GM21619 (cell line): ENCODE results near the gene PCDHA10.
"Not testable (repeated sequence)": the region's sequence is repeated elsewhere in the genome, so short reads cannot be mapped to it uniquely, and the experiment has no call there.

ENCODE experiments used
- ATAC-seq: cut with Tn5 transposase; IDR thresholded peaks from one replicate; pipeline ENCODE4 v1.9.1; 2021; ENCODE audit not compliant: unreplicated experiment

PCDHA10 gene

GRCh38 chr5:140842798-140843733, 12.6 kb upstream of the PCDHA10 start:
- no peak for ATAC-seq

GRCh38 chr5:140848139-140849102, 7.3 kb upstream of the PCDHA10 start, which contains the start of gene PCDHA9:
PCDHA9 (plus strand) TSS chr5:140848382; CDS start chr5:140848496, 114 bp downstream.
- not testable (repeated sequence) for ATAC-seq

DNA sequence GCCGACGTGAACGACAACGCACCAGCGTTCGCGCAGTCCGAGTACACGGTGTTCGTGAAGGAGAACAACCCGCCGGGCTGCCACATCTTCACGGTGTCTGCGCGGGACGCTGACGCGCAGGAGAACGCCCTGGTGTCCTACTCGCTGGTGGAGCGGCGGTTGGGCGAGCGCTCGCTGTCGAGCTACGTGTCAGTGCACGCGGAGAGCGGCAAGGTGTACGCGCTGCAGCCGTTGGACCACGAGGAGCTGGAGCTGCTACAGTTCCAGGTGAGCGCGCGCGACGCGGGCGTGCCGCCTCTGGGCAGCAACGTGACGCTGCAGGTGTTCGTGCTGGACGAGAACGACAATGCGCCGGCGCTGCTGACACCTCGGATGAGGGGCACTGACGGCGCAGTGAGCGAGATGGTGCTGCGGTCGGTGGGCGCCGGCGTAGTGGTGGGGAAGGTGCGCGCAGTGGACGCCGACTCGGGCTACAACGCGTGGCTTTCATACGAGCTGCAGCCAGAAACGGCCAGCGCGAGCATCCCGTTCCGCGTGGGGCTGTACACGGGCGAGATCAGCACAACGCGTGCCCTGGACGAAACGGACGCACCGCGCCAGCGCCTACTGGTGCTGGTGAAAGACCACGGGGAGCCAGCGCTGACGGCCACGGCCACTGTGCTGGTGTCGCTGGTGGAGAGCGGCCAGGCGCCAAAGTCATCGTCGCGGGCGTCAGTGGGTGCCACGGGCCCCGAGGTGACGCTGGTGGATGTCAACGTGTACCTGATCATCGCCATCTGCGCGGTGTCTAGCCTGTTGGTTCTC, 5.7 kb upstream of the PCDHA10 start:
- not testable (repeated sequence) for ATAC-seq

- ATAC-seq: no peak
These were observed 1.7 kb downstream of the PCDHA10 start for GRCh38 chr5:140857177-140857986.

DNA sequence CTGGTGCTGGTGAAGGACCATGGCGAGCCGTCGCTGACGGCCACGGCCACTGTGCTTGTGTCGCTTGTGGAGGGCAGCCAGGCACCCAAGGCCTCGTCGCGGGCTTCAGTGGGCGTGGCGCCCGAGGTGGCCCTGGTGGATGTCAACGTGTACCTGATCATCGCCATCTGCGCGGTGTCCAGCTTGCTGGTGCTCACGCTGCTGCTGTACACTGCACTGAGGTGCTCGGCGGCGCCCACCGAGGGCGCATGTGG, 2.2 kb downstream of the PCDHA10 start:
- ATAC-seq: no peak

DNA sequence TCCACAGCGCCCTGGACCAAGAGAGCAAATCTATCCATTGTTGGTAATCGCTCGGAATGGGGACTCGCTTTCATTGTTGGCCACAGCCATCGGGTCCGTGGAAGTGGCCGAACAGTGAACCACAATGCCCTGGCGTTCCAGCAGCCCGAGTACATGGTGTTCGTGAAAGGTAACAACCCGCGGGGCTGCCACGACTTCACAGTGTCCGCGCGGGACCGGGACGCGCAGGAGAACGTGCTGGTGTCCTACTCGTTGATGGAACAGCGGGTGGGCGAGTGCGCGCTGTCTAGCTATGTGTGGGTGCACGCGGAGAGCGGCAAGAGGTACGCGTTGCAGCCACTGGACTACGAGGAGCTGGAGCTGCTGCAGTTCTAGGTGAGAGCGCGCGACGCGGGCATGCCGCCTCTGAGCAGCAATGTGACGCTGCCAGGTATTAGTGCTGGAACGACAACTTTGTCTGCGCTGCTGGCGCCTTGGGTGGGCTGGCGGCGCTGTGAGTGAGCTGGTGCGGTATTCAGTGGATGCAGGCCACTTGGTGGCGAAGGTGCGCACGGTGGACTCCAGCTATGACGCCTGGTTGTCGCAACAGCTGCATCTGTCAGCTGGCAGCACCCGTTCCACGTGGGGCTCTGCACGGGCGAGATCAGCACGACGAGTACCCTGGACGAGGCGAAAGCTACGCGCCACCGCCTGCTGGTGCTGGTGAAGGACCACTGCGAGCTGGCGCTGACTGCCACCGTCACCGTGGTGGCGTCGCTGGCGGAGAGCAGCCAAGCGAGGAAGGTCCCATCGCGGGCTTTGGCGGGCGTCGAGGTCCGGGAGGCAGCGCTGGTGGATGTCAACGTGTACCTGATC, 7.0 kb downstream of the PCDHA10 start:
- ATAC-seq: no peak

DNA sequence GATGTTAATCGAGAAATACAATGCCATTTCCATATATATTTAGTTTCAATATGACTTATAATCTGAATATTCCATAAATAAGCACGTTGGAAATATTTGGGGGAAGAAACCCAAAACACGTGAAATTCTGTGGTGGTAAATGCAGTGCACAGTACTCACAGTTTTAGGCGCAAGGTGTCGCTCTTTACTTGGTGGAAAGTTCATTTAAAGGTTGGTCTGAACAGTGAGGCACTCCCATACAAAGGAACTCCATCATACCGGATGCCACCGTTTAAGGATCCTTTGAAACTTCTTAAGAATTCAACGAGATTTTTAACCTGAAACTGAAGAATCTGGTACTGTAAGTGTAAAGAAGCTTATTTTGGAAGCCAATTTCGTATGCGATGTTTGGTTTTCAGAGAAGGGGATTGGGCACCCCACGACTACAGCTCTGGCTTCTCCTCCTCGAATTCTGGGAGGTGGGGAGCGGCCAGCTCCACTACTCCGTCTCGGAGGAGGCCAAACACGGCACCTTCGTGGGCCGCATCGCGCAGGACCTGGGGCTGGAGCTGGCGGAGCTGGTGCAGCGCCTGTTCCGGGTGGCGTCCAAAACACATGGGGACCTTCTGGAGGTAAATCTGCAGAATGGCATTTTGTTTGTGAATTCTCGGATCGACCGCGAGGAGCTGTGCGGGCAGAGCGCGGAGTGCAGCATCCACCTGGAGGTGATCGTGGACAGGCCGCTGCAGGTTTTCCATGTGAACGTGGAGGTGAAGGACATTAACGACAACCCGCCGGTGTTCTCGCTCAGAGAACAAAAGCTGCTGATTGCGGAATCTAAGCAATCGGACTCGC, 13.2 kb downstream of the PCDHA10 start, which contains the start of gene PCDHA11:
Gene PCDHA11, plus strand, starts transcription at position 237 of the 834 bp plus-strand sequence. Its CDS starts 147 bp downstream, at position 384.
- no peak for ATAC-seq

GRCh38 chr5:140869555-140869886, 13.8 kb downstream of the PCDHA10 start:
- ATAC-seq: no peak

- ATAC-seq: no peak
These were observed 14.8 kb downstream of the PCDHA10 start for GRCh38 chr5:140870221-140871201.

GRCh38 chr5:140875085-140876065, 19.7 kb downstream of the PCDHA10 start, which contains the start of gene PCDHA12:
PCDHA12 (plus strand) TSS chr5:140875308; CDS start chr5:140875473, 165 bp downstream.
- ATAC-seq: no peak

DNA sequence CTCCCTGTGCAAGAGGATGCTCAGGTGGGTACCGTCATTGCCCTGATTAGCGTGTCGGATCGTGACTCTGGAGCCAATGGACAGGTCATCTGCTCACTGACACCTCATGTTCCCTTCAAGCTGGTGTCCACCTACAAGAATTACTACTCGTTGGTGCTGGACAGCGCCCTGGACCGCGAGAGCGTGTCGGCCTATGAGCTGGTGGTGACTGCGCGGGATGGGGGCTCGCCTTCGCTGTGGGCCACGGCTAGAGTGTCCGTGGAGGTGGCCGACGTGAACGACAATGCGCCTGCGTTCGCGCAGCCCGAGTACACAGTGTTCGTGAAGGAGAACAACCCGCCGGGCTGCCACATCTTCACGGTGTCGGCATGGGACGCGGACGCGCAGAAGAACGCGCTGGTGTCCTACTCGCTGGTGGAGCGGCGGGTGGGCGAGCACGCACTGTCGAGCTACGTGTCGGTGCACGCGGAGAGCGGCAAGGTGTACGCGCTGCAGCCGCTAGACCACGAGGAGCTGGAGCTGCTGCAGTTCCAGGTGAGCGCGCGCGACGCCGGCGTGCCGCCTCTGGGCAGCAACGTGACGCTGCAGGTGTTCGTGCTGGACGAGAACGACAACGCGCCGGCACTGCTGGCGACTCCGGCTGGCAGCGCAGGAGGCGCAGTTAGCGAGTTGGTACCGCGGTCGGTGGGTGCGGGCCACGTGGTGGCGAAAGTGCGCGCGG, 21.0 kb downstream of the PCDHA10 start:
- ATAC-seq: not testable (repeated sequence)

- no peak for ATAC-seq
These were observed 21.5 kb downstream of the PCDHA10 start for GRCh38 chr5:140877262-140877581.

DNA sequence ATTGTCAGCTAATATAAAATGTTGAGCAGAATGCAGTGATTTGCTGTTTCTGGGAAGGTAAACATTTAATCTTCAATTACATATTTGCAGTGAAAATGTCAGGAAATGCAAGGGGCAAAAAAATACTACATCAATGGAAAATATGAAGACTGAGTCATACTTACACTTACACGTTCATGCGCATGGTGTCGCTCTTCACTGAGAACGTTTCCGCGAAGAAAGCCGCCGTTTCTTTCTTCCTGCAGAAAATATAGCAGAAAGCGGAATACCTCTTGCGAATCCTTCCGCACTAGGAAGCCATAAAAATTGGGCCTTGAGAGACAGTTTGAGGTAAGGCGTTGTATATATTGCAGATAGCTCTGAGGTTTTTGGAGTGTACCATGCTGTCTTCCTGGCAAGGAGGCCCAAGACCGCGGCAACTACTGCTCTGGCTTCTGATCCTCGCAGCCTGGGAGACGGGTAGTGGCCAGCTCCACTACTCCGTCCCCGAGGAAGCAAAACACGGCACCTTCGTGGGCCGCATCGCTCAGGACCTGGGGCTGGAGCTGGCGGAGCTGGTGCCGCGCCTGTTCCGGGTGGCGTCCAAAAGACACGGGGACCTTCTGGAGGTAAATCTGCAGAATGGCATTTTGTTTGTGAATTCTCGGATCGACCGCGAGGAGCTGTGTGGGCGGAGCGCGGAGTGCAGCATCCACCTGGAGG, 26.3 kb downstream of the PCDHA10 start, which contains the start of gene PCDHA13:
Gene PCDHA13, plus strand, starts transcription at position 236 of the 702 bp plus-strand sequence. Its CDS starts 145 bp downstream, at position 381.
- no peak for ATAC-seq

DNA sequence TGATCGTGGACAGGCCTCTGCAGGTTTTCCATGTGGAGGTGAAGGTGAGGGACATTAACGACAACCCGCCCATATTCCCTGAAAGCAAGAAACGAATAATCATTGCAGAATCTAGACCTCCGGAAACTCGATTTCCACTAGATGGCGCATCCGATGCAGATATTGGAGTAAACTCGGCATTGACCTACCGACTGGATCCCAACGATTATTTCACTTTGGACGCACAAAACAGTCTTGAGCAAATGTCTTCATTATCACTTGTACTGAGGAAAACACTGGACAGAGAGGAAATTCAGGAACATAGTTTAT, 26.8 kb downstream of the PCDHA10 start:
- no peak for ATAC-seq

DNA sequence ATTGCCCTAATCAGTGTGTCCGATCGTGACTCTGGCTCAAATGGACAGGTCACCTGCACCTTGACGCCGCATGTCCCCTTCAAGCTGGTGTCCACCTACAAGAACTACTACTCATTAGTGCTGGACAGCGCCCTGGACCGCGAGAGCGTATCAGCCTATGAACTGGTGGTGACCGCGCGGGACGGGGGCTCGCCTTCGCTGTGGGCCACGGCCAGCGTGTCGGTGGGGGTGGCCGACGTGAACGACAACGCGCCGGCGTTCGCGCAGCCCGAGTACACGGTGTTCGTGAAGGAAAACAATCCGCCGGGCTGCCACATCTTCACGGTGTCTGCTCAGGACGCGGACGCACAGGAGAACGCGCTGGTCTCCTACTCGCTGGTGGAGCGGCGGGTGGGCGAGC, 27.7 kb downstream of the PCDHA10 start:
- no peak for ATAC-seq
